SK-N-MC (cell line): ENCODE data around the gene CHAC1.

Experiments
- EZH2 ChIP-seq: fragments of 200-600 bp; sonication (generic); IDR thresholded peaks from one replicate; pipeline ENCODE4 v1.6.1; 2017; ENCODE audit warnings: antibody characterized with exemption
- FOXP2 ChIP-seq: optimal IDR thresholded peaks from 2 replicates; pipeline ENCODE3; 2011; ENCODE audit warnings: mild to moderate bottlenecking, moderate library complexity; ENCODE audit not compliant: insufficient read depth; ENCODE audit errors: extremely low read length, control extremely low read depth
- POLR2AphosphoS5 ChIP-seq: IDR thresholded peaks from 2 replicates; pipeline ENCODE4 v1.6.1; 2012; ENCODE audit warnings: mild to moderate bottlenecking, low read depth, low read length, borderline replicate concordance

GRCh38 chr15:40906091-40906990 is 46.9 kb upstream of the CHAC1 start:
- TF ChIP-seq POLR2AphosphoS5, result no peak; the same call in 1 of the 2 replicates
- no peak for TF ChIP-seq EZH2
- TF ChIP-seq FOXP2, result no peak
